ELR (cell line): ENCODE results near the gene CHERP.

Experiments used
- DNase-seq: peaks from one replicate; pipeline ENCODE4 v3.0.0-alpha.2; 2015; ENCODE audit warnings: low read depth

The CHERP gene

GRCh38 chr19:16542045-16542909 is at the start of gene CHERP:
Gene CHERP (minus strand): TSS chr19:16542437. CDS start chr19:16542378, 59 bp downstream.
- DNase-seq, result peak; percentile 96

- no peak for DNase-seq
Observed at GRCh38 chr19:16590876-16591802, 48.9 kb upstream of the CHERP start.

GRCh38 chr19:16589917-16590316 is 47.7 kb upstream of the CHERP start:
- no peak for DNase-seq

- DNase-seq, result no peak
Observed at GRCh38 chr19:16588824-16589577, 46.8 kb upstream of the CHERP start.

GRCh38 chr19:16587833-16588823 is 45.9 kb upstream of the CHERP start:
- no peak for DNase-seq

GRCh38 chr19:16586991-16587832 is 45.0 kb upstream of the CHERP start:
- peak; percentile 55 for DNase-seq

- DNase-seq, result no peak
Observed at GRCh38 chr19:16586477-16586871, 44.2 kb upstream of the CHERP start.

GRCh38 chr19:16585808-16586476 is 43.7 kb upstream of the CHERP start:
- DNase-seq, result peak; percentile 19

- DNase-seq, result no peak
Observed at GRCh38 chr19:16585094-16585801, 43.0 kb upstream of the CHERP start.

GRCh38 chr19:16584248-16585093 is 42.2 kb upstream of the CHERP start:
- DNase-seq, result peak; percentile 90

- no peak for DNase-seq
Observed at GRCh38 chr19:16582486-16583261, 40.4 kb upstream of the CHERP start.

- DNase-seq, result no peak
Observed at GRCh38 chr19:16581971-16582343, 39.7 kb upstream of the CHERP start.

- no peak for DNase-seq
Observed at GRCh38 chr19:16581145-16581970, 39.1 kb upstream of the CHERP start.

- no peak for DNase-seq
Observed at GRCh38 chr19:16579381-16579780, 37.1 kb upstream of the CHERP start.

- no peak for DNase-seq
Observed at GRCh38 chr19:16577531-16577985, 35.3 kb upstream of the CHERP start.
